HFF-Myc (cell line): ENCODE measurements around the gene KCNMA1.

Experiments
- DNase-seq: peaks from one replicate; pipeline ENCODE4 v3.0.0-alpha.2; 2011; ENCODE audit warnings: low read depth; ENCODE audit errors: extremely low read depth
- H3K4me3 ChIP-seq: replicated peaks from 2 replicates; pipeline ENCODE4 v1.5.1; 2011; ENCODE audit warnings: low read depth, mild to moderate bottlenecking, control low read depth, low read length
- TF ChIP-seq, protein P1 (sequence below): IDR thresholded peaks from 2 replicates; pipeline ENCODE4 v1.5.1; 2012; ENCODE audit warnings: mild to moderate bottlenecking, low read depth, low read length, control low read depth; ENCODE audit errors: missing control alignments

The KCNMA1 gene

DNA sequence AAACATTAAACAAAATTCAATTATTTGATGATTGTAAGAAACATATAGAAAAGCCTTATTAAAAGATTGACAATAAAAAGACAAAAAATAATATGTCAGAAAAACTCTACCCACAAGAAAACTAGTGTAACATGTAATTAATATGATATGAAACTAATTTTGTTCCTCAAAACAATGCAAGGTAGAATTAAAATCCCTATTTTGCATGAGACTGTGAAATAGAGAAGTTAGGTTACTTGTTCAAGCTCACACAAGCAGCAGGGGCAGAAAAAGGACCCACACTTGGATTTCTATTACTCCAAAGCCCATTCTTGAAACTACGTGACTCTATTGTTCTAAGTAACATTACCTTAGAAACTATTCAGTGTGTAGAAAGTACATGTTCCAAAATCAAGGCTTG is 96.4 kb downstream of the KCNMA1 start:
- TF ChIP-seq, protein P1, sequence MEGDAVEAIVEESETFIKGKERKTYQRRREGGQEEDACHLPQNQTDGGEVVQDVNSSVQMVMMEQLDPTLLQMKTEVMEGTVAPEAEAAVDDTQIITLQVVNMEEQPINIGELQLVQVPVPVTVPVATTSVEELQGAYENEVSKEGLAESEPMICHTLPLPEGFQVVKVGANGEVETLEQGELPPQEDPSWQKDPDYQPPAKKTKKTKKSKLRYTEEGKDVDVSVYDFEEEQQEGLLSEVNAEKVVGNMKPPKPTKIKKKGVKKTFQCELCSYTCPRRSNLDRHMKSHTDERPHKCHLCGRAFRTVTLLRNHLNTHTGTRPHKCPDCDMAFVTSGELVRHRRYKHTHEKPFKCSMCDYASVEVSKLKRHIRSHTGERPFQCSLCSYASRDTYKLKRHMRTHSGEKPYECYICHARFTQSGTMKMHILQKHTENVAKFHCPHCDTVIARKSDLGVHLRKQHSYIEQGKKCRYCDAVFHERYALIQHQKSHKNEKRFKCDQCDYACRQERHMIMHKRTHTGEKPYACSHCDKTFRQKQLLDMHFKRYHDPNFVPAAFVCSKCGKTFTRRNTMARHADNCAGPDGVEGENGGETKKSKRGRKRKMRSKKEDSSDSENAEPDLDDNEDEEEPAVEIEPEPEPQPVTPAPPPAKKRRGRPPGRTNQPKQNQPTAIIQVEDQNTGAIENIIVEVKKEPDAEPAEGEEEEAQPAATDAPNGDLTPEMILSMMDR = no peak
- DNase-seq = no peak
- H3K4me3 ChIP-seq = no peak overlapping the region

DNA sequence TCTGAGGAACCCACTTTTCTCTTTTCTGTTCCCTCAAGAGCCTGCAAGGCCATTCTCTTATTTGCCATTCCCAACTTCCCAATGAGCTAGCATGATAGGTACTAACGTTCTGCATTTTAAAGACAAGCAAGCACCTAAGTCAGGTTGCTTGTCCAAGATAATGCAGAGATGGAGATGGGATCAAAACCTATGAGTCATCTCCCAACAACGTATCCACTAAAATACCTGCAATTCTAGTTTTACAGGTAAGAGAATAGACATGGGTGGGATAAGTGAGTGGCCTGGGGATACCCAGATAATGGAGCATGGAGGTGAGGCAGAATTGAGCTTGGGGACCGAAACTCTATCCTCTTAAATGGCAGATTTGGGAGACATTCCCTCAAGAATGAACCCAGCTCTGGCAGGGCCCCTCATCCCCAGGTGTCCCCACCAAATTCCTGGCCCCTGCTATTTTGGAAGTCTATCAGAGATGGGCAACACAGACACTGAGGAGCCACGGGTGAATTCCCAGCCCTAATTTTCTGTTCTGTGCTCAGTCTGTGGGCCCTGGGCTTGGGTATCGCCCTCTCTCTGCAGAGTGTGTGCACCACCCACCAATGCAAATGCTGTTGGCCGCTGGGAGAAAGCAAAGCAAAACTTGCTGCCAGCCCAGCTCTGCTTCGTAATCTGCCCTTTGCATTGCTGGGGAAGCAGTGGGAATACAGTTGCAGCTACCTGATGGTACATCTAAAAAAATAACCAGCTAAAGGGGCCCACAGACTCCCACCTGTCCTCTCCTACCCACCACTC is 98.3 kb downstream of the KCNMA1 start:
- H3K4me3 ChIP-seq = no peak overlapping the region

DNA sequence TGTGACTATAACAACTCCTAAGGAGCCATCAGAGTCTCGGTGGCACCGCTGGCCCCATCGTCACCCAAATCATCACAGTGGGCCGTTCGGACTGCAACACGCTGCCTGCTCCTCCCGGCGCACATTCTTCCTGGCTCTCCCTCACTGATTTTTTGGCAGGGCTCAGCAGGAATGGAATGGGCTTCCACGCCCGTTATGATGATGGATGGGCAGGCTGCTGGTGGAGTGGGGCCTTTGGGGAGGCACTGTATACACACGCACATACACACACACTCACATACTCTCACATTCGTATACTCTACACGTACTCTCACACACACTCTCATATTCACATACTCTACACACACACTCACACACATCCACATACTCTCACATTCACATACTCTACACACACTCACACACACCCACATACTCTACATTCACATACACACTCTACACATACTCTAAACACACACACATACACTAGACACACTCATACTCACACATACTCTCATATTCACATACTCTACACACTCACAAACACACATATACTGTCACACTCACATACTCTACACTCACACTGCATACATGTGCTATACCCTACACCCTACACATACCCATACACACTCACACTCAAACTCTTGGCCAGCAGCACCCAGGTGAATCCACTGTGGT is 99.8 kb downstream of the KCNMA1 start:
- H3K4me3 ChIP-seq = no peak overlapping the region
- no peak for DNase-seq
- TF ChIP-seq, protein P1 = no peak

More for the DNA sequence above, 98.3 kb downstream of the KCNMA1 start:
- DNase-seq = no peak
- TF ChIP-seq, protein P1 = no peak

DNA sequence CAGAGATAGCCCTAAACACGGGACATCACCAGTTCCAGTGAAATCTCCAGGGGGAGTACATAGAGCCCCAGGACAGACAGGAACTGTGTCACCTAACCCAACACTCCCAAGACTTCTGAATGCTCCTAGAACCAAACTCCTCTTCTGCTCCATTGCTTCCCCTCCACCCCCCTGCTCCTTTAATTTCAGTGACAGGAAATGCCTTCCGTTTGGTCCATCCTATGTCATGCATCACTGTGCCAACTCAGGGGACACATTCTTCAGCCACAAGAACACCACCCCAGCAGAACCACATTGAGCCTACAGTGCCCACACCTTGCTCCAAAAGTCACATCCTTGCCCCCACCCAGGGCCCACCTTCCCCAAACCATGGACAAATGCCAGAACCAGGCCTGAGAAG is 100.5 kb downstream of the KCNMA1 start:
- TF ChIP-seq, protein P1 = no peak
- H3K4me3 ChIP-seq = no peak overlapping the region
- no peak for DNase-seq

DNA sequence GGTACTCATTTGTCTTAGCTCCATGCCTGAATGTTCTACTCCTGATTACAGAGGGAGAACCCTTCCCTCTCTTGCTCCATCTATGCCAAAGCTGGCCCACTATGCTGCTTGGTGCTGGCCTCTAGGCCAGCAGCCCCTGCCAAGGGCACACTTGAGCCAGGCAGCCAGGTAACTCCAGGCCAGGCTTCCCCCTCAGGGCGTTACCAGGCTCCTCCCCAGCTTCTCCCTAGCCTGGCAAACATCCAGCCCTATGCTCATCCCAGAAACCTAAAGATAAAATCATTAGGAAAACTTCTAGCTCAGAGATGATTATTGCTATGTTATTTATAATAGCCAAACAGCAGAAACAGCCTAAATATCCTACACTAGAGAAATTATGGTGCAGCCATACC is 103.7 kb downstream of the KCNMA1 start:
- no peak overlapping the region for H3K4me3 ChIP-seq
- TF ChIP-seq, protein P1 = no peak
- no peak for DNase-seq

DNA sequence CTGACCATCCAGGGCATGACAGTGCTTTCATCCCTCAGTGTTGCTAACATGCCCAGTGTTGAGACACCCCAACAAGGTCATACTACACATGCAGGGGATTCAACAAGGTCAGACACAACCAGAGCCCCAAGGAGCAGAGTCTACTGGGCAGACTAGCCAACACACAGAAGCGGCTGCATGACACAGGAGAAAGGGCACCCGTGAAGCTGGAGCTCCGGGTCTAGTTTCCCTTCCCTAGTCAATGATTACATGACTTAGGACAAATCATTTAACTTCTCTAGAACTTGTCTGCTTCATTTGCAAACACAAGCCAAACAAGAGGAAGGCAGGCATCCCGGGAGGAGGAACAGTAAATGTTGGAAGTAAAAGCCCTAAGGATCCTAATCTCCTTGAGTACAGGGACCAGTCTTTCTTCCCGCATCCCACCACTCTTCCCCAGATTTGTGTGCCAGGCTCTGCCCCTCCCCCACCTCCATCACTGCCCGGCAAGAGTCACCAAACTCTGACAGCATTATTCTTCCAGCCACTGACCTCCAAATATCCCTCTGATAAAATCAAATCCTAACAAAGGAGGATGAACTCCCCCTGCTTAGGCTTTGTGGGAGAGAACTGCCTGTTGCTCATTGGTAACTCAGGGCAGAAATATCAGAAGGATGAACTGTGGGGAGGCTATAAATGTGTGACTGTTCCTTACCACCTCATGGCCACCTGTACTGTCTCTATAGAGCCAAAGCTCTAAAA is 104.3 kb downstream of the KCNMA1 start:
- TF ChIP-seq, protein P1 = no peak
- no peak for DNase-seq

More for the DNA sequence above, 104.3 kb downstream of the KCNMA1 start:
- no peak overlapping the region for H3K4me3 ChIP-seq
